GM21717 (cell line): ENCODE results near the gene MTRFR.
A peak's percentile ranks its signal among the peaks of the same experiment; 100 is the strongest.

Source experiments
- ATAC-seq: cut with Tn5 transposase; IDR thresholded peaks from one replicate; pipeline ENCODE4 v1.9.1; 2021; ENCODE audit warnings: mild to moderate bottlenecking, moderate library complexity; ENCODE audit not compliant: unreplicated experiment

MTRFR gene

GRCh38 chr12:123269896-123270213 is 36.6 kb downstream of the MTRFR start:
- ATAC-seq = no peak

- peak; percentile 16 for ATAC-seq
These were observed 37.2 kb downstream of the MTRFR start for GRCh38 chr12:123270214-123271000.

- ATAC-seq = peak; percentile 49
These were observed 37.9 kb downstream of the MTRFR start for GRCh38 chr12:123271001-123271668.

DNA sequence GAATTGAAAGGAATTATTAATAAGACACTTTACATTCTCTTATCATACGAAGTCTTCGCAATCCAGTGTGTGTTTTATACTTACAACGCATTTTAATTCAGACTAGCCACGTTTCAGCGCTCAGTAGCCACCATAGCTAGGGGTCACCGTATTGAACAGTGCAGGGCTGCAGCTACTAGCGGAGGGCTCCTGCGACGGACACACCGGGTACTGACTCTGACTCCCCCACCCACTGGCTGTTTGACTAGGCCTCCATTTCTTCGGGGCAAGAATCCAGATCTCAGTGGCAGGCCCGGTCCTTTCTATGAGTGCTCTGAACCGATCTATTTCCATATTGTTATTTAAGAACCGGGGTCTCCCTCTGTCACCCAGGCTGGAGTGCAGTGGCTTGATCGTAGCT is 39.9 kb downstream of the MTRFR start:
- ATAC-seq = no peak

GRCh38 chr12:123278101-123278627 is 44.9 kb downstream of the MTRFR start:
- no peak for ATAC-seq

DNA sequence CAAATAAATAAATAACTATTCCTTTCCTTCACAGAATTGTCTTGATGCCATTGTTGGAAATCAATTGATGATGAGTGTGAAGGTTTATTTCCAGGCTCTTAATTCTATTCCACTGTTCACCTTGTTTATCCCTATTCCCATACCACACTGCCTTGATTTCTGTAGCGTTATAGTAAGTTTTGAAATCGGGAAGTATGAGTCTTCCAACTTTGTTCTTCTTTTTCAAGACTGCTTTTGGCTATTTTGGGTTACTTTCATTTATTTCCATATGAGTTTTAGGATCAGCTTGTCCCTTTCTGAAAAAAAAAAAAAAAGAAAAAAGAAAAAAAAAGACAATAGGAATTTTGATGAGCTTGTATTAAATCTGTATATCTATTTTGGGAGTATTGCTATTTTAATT is 47.7 kb downstream of the MTRFR start:
- ATAC-seq = no peak

GRCh38 chr12:123282111-123282510 is 48.9 kb downstream of the MTRFR start:
- no peak for ATAC-seq

- no peak for ATAC-seq
These were observed 50.2 kb downstream of the MTRFR start for GRCh38 chr12:123283461-123283860.

- no peak for ATAC-seq
These were observed 51.4 kb downstream of the MTRFR start for GRCh38 chr12:123284669-123285068.

DNA sequence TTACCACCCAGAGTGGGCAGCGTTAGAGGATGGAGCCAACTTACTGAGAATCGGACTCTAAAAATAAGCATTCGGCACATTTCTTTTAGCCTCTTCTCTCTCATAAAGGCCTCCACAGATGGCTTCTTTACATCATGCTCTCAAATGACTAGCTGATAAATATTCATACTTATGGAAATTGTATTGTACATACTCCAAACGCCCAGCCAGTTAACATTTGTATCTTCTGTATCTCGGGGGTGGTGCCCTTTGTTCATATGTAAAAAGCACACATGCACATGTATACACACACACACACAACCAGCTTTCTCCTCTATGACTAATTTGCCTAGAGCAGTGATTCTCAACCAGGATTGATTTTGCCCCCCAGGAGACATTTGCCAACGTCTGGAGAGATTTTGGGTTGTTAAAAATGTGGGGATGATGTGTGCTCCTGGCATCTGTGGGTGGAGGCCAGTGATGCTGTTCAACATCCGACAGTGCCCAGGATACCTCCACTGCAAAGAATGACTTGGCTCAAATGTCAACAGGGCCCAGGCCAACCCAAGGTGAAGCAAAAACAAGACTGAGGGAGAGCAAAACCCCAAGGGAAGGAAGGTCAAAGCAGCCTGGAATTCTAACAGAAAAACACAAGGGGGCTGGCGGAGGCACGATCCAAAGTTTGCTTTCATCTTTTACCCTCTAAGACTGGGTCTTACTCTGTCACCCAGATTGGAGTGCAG is 53.6 kb downstream of the MTRFR start:
- ATAC-seq = no peak

GRCh38 chr12:123288751-123289346 is 55.6 kb downstream of the MTRFR start:
- no peak for ATAC-seq

- no peak for ATAC-seq
These were observed 56.7 kb downstream of the MTRFR start for GRCh38 chr12:123289911-123290310.

DNA sequence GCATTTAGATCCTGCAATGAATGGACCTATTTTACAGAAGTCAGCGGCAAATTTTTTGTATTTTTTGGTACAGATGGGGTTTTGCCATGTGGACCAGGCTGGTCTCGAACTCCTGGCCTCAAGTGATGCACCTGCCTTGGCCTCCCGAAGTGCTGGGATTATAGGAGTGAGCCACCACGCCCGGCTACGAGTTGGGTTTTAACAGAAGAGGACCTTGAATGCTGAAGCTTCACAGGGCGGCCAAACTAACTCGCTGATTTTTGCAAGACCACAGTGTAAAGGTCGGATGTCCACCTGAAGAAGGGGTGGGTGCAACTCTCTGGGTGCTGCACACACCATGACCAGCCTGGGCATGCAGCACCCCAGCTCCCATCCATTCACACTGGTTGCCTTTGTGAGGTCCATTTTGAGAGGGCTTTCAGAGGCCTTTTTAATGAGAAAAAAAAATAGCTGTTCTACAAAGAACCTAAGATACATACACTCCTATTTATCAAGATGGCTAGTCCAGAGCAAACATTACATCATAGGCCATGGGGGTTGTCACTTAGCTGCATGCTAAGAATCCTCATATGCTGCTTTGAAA is 60.0 kb downstream of the MTRFR start:
- ATAC-seq = no peak

DNA sequence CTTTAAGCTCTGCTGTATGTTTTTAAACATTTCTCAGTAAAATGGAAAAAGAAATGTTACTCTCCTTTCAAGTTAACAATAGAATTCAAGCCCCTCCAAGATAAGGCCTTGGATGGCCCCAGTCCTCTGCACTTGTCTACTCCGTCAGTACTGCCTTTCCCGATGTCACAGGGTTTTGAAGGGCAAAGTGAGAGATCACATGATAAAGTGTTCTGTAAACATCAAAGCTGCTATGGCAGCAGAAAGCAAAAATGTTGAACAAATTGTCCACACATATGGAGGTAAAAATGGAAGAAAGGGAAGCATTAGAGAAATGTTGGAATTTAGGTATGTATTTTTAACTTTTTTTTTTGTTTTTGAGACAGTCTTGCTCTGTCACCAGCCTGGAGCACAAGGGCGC is 71.9 kb downstream of the MTRFR start:
- no peak for ATAC-seq

GRCh38 chr12:123306200-123306599 is 73.0 kb downstream of the MTRFR start:
- ATAC-seq = no peak
